ENCODE data around the gene ANKMY1.
"Not testable (repeated sequence)": the region's sequence is repeated elsewhere in the genome, so short reads cannot be mapped to it uniquely, and the experiment has no call there.

ANKMY1 gene

DNA sequence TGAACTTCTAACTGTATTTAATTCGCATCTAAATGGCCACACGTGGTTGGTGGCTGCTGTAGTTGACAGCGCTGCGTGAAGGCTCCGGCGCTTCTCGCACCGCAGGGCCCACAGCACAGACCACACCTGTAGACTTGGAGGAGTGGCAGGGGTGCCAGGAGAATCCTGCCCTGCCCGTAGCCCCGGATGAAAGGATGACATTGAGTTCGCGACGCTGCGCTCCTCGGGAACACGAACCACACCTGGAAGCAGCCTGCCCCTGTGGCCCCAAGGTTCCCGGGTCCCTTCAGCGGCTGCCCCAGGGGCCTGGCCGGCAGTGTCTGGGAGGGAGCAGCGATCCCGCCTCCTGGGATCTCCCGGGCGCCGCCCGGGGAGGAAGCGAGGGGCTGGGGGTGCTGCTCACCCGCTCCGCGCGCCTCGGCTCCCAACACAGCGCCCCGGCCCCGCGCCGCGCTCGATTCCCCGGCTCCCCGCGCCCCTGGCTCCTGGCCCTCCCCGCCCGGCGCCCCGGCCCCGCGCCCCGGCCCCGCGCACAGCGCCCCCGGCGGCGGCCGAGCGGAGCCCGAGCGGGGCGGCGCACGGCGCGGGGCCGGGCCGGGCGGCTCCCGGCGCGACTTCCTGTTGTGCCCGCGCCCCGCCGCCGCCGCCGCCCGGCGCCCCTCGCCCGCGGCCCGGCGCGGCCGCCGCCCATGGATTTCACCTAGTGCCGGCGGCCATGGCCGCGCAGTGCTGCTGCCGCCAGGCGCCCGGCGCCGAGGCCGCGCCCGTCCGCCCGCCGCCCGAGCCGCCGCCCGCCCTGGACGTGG lies 10.3 kb upstream of the ANKMY1 start, which contains the start of gene RNPEPL1:
TSS of gene RNPEPL1 (plus strand) at position 613 of the 806 bp plus-strand sequence. CDS start at position 716, 103 bp downstream.
- peak; percentile 46 for DNase-seq

DNA sequence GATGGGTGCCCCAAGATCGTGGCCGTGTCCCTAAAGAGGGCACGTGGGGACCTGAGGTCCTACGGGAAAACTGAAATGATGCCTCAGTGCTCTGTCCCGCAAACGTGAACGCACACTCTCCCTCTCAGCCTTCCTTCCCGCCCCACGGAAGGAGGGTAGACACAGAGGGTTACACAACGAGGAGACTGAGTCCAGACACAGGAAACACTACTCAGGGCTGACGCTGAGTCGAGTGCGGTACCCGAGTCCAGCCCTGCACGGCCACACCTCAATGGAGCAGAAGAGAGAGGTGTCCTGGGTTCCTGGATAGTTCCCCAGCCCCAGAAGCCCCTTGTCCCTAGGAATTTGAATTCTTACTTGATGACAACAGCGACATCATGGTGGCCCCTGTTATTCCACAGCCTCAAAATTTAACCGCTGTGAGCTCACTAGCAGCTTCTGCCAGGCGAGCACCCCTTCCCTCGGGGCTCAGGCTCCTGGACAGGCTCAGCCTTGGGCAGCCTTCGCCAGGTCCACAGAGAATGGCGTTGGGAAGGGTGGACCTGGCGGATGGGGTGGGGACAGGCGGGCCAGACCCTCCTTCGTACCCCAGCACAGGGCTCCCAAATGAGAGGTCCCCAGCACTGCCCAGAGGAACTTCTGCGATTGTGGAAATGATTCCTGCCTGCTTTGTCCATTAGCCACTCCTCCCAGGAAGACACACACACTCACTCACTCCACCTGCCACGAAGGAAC lies 9.5 kb upstream of the ANKMY1 start:
- DNase-seq = no peak

DNA sequence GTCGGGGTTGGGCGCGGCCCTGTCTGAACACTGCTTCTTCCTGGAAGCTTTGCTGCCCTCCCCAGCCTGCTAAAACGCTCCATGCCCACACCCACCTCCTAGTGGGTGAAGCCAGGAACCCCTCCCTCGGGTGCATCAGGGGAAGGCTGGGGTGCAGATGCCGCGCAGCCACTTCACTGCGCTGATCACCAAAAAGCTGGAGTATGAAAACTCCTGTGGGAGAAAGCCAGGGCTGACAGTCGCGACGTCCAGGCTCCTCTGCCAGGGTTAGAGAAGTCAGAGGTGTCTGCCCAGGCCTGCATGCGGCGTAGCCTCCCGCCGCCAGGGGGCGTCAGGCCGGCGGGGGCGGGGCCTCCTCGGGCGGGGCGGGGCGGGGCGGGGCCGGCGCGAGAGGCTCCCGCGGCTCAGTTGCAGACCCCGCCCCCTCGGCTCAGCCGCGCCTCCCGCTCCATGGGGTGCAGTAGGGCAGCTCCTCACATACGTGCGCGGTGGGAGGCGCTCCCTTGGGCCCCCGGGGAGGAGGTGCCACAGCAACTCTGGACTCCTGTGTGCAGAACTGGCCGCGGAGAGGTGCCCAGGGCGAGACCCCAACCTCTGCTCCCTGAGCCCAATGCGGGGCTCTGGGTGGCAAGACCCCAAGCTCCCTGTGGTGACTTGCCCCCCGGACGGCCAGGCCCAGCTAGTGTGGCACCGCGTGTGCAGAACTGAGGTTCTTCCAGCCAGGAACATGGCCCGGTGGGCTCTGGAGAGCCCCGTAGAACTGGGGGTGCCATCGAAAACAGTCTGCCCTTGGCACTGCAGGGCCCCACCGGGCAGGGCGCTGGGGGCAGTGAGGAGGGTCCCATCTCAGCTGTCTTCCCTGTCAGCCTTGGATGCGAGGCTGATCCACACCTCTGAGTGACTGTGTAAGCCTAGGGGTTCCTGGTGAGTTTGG lies 8.7 kb upstream of the ANKMY1 start:
- peak; percentile 94 for DNase-seq

DNA sequence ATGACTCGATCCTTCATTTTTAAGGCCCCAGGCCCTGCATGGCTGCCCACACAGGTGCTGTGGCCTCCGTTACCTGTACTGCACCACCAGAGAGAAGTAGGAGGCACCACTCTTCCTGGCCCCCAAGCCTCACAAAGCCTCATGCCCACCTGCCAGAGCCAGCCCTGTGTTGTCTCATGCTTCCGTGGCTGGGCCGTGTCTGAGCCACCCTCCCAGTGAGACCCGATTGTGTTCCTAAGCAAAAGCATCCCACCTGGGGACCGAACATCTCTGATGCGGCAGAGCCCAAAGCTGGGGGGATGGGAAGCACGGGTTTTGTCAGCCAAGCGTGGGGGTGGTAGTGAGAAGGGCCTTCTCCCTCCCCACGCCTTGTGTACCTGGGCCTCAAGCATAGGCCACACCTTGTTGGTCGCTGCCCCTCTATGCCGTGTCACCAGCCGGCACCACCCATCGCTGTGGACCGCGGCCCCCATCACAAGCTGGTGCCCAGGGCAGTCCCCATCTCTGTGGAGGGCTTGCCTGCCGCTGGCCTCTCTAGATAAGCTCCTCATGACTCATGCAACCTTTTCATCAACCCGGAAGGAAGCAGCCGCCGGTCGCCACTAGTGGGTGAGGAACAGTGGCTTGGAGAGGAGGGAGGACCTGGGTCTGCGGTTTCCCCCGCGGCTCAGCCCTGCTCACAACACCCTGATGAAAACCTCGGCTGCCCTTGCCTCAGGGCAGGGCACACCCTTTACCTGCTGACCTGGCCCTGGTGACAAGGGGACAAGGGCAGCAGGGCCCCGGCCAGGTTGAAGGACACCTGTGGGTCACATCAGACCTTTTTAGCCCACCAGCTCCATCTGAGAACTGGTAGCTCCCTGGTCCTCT lies 7.8 kb upstream of the ANKMY1 start:
- DNase-seq = peak; percentile 93

DNA sequence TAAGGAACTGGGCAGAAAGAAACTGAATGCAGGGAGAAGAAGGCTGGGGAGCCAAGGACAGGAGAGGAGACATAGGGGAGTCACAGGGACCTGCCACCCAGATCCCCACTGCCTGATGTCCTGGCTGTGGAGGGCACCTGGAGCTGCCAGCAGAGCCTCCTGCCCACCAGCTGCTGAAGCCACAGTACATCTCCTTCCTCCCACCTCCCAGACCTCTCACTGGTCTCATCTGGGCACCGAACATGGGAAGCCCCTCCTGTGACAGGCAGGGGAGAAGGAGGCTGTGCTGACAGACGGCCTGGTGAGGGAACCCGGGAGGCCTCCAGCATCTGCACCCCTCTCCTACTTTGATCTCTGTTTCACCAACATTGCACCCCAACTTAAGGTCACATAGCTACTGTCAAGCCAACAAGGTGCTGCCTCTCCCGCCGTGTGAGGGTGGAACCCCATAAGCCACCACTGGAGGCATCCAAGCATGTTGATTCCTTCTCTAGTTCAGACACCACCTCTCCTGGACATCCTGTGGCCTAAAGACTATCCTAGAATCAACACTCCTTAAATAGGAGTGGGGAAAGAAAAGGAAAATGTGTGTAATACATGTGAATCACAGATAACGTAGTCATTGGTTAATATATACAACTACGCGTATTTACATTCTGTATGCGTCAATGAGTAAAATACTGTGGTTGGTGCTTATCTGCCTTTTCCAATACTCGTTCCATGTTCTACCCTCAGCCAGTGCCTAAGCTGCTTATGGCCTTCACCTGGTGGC lies 7.0 kb upstream of the ANKMY1 start:
- no peak for DNase-seq

DNA sequence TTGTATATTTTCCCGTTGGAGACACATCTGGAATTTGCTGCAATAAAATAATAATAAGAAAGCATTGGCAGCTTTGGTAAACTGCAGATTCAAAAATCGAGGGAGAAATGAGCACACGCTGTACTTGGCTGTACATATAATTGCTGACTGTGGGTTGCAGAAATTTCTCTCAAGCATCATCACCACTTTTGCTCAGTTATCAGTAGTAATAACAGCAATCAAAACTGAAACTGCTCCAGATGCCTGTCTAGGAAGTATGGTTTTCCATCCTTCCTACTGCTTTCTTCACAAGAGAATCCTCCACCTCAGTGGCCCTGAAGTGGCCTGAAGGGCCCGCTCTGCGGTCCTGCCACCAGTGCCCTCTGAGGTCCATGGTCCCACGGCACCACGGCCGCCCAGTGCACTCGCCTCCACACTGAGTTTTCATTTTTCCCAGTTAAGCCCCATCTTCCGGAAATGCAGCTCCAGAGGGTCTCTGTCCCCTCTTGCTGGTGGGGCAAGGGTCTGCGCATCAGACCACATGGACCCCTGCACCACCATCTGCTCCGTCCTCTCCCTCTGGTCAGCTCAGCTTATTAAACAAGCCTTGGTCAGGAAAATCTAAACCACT lies 6.3 kb upstream of the ANKMY1 start:
- DNase-seq = no peak

DNA sequence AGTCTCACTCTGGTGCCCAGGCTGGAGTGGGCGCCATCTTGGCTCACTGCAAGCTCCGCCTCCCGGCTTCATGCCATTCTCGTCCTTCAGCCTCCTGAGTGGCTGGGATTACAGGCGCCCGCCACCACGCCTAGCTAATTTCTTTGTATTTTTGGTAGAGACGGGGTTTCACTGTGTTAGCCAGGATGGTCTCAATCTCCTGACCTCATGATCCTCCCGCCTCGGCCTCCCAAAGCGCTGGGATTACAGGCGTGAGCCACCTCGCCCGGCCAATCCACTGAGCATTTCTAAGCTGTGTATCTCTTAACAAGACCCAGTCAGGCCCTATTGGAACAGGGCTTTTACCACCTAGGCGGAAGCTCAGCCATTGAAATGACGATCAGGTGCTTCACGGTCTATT lies 5.4 kb upstream of the ANKMY1 start:
- DNase-seq = not testable (repeated sequence)

DNA sequence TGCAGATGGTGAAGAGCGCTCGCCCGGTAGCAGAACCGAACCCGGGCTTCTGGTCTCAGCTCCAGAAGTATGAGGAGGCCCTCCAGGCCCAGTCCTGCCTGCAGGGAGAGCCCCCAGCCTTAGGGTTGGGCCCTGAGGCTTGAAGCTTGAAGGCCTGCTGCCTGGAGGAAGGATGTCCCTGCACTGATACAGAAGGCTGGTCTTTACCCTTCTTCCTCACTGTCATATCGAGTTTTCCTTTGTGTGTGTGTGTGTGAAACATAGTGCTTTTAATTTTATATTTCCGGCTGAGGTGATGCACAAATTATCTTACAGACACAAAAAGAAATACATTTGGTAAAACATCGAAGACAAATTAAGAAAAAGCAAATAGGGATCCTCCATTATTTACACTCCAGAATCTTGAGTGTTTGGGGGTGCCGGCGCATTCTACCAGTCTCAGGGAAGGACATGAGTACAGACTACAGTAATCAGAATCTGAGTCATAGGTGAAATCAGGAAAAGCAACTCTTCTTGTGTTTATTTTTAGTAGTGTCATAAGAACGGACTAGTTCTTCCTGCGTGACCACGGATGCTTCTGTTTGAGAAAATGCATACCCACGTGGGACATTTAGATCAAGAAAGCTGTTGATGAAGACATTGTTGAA lies 3.7 kb upstream of the ANKMY1 start:
- no peak for DNase-seq

DNA sequence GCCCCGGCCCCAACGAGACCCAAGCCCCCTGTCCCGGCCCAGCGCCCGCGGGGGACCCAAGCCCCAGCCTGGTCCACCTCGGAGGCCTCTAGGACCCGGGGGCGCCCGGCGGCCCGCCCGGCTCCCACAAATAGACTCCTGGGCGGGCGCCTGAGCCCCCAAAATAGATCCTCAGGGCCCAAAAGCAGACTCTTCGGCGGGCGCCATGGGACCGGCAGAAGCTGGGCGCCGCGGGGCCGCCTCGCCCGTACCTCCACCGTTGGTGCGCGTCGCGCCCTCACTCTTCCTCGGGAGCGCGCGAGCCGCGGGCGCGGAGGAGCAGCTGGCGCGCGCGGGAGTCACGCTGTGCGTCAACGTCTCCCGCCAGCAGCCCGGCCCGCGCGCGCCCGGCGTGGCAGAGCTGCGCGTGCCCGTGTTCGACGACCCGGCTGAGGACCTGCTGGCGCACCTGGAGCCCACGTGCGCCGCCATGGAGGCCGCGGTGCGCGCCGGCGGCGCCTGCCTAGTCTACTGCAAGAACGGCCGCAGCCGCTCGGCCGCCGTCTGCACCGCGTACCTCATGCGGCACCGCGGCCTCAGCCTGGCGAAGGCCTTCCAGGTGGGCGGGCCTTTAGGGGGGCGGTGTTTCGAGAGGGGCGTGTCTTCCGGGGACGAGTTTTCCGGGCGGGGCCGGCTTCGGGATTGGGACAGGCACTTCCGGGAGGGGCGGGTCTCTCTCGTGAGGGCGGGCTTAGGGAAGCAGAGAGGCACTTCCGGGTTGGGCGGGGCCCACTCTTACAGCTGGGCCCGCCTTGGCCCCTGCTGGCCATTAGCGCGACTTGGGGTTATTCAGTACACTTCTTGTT lies 2.9 kb upstream of the ANKMY1 start:
- peak; percentile 98 for DNase-seq

DNA sequence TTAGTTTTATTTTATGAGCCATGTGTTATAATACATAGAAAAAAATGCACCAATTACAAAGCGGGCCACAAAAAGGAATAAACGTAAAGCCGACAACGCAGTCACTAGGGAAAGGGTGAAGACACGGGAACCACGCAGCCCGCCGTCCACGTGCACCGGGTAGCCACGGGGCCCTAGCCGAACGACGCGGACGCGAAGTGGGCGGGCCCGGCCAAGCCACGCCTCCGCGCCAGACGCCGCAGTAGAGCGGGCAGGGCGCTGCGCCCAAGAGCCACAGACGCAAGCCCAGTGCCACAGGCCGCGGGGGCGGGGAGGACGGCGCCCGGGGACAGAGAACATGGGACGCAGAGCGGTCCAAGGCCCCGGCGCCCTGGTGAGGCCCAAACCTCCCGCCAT lies 2.3 kb upstream of the ANKMY1 start, which contains the start of gene DUSP28:
TSS of gene DUSP28 (plus strand) at position 274 of the 396 bp plus-strand sequence. CDS start 328 bp downstream, outside the sequence.
- DNase-seq = peak; percentile 88

DNA sequence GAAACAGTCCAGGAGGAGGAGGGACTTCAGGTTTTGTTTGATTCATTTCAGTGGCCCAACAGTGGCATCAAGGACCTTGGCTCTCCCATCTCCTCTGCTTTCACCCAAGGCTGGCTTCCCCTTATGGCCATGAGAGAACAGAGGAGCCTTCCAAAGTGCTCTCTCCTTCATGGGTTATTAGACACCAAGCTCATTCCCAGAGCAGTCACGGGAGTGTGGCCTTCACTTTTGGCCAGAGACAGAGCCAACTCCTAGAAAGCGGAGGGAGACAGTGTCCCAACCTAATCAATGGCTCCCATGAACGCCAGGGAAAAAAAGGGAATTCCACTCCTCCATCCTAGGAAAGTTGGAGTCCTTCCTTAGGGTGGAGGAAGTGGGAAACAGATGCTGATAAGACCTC lies 1.5 kb upstream of the ANKMY1 start:
- DNase-seq = no peak

DNA sequence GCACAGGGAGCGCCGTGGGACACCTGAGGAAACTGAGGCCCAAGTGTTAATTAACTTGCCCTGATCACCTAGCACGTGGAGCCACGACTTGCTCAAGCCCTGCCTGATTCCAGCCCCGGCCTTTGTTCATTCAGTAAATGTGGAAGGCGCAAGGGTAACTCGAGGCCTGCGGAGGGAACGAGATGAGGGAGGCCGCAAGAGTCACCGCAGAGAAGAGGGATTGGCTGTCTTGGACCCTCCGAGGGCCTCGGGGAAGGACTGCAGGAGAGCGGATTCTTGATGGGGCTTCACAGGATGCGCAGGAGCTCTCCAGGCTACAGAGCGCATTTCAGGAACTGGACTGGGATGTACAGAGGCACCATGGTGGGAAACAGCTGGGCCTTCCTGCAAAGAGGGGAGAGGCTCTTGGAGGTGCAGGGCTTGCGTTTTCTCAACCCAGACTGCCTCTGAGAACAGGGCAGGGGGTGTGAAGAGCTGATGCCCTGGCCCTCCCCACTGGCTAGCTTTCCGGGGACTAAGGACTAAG lies 511 bp upstream of the ANKMY1 start:
- no peak for DNase-seq

DNA sequence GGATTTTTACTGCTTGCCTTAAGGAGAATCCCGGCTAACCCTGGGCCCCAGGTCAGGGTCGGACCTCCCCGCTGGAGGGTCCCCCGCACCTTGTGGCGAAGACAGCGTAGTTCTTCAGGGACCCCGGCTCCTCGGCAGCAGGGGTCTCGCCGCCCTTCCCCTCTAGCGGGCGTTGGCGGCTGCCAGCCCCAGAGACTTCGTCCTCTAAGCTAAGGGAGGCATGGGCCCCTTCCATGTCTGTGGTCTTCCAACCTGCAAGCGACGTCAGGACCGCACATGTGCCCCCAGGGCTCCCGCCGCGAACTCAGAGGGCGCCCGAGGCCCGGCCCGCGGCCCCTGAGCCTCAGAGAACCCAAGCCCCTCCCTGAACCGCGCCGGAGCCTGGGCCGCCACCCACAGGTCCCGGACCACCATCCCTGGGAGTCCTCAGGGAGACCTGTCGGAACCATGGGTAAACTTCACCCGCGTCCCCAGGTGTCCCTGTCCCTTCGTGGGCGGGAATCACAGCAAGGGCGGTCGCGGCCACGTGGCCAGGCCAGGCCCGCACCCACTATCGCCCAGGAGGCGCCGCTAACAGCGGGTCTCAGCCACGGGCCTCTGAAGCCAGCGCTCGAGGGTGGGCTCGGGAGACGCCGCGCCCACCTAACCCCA lies 562 bp downstream of the ANKMY1 start:
- no peak for DNase-seq

DNA sequence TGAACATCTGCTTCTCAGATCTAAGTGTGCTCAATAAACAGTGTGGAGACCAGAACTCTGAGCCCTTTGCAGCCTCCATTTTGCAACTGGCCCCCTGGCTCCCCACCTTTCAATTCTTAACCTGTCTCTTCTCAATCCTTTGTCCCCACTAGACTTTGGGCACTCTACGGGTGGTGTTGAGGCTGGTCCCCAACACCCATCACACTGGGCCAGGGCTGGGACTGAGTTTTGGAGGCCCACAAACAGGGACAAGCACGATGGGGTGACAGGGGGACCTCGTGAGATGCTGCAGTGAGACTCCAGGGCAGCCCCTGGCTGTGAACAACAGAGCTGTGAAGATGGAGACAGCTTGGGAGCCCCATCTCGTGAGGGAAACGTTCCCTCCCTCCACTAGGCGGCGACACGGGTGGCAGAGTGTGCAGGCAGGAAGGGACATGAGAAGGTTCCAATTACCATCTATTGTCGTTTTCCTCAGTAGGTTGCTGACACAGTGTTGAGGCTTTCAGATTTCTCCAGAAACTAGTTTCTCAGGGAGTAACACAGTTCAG lies 1.2 kb downstream of the ANKMY1 start:
- peak; percentile 66 for DNase-seq

DNA sequence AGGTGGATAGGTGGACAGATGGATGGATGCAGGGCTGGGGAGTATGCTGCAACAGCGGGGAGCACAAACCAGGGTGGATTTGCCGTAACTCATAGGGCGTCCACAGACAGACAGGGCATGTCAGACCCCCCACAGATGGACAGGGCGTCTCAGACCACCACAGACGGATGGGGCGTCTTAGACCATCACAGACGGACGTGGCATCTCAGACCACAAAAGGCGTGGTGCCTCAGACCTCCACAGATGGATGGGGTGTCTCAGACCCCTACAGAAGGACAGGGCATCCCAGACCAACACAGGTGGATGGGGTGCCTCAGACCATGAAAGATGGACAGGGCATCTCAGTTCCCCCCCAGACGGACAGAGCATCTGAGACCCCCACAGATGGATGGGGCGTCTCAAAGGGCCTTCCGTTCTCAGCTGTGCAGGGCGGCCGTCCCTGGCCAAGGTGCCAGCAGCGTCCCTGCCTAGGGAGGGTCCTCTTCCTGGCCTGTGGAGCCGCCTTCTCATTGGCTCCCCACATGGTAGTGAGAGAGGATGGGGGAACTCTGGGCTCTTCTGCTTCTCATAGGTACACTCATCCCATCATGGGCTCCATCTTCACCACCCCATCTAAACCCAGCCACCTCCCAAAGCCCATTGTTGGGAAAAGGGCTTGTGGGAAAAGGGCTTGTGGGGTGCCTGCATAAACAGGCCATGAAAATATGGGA lies 2.1 kb downstream of the ANKMY1 start:
- no peak for DNase-seq

DNA sequence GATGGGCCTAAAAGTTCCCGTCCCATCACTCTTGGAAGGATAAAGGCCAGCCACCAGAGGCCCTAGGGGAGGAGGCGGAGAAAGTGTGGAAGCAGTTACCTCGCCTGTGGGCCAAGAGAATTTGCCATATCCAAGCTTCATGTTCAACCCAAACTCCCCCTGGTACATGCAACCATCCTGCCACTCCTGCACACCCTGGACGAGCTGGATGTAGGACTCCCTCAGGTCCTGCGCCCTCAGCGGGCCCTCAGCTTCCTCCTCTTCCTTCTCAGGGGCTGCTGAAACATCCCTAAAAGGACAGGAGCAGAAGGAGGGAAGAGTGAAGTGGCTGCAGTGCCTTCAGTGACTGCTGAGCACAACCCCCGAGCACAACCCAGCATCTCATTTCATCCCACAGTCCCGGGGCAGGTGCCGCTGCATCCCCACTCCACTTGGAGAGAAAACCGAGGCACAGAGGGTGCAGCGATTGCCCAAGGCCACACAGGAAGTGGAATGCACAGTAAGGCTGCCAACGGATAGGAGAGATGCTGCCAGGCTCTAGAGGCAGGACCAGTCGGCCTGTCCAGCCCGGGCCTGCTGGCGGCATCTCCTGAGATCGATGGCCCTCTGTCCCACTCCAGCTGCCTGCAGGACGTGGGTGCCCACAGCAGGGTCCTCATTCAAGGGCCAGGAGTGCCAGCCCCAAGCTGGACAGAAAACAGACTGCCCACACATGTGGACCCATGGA lies 2.9 kb downstream of the ANKMY1 start:
- no peak for DNase-seq

All from stimulated activated naive CD4-positive, alpha-beta T cell treated with Interleukin-2 at 50 U/mL for 16 hours (primary cell).